NOMO-1 treated with dmso at 0.1 percent for 144 hours (cell line): ENCODE measurements around the gene TPI1.

Source experiments
- DNase-seq: peaks from one replicate; lab custom pipeline; 2025; ENCODE audit not compliant: unreplicated experiment; lab: John Stamatoyannopoulos, UW

TPI1 gene

DNA sequence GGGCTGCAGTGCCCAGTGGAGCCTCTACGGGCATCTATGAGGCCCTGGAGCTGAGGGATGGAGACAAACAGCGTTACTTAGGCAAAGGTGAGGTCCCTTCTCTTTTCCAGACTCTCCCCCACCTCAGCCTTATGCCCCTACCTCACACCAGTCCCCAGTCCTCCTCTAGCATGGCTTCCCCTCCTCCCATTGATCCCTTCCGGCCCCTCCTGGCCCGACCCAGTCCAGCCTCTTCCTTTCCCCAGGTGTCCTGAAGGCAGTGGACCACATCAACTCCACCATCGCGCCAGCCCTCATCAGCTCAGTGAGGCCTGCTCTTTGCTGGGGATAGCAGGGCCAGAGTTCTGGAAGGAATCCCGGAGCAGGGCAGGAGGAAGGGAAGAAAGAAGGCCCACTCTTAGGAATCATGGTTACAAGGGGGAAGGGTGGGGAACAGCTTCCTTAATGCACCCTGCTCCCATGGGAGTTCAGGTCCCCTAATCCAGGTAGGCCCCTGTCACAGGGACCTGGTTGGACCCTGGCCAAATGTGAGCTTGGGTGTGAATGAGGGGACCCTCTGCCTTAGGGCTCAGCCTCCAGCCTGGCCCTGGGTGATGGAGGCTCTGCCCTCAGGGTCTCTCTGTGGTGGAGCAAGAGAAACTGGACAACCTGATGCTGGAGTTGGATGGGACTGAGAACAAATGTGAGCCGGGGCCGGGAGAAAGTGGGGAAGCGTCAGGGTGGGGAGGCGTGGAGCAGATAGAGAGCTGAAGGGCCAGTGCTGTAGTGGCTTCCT is 49.3 kb downstream of the TPI1 start:
- no peak for DNase-seq

DNA sequence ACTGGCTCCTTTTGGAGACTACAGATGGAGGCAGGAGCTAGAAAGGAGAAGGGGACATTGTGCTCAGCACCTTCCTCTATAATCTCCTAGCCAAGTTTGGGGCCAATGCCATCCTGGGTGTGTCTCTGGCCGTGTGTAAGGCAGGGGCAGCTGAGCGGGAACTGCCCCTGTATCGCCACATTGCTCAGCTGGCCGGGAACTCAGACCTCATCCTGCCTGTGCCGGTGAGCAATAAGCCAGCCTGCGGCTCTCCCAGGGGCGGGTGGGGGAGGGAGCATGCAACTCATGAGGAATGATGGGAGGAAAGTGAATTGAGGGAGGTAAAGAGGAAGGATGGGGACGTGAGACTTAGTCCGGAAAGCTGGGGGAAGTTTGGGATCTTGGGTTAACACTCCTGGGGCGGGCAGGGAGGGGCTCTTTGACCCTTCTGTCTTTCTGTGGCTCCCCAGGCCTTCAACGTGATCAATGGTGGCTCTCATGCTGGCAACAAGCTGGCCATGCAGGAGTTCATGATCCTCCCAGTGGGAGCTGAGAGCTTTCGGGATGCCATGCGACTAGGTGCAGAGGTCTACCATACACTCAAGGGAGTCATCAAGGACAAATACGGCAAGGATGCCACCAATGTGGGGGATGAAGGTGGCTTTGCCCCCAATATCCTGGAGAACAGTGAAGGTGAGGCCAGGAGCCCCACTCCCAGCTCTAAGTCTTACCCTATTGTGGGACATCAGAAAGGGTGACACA is 50.3 kb downstream of the TPI1 start:
- no peak for DNase-seq

GRCh38 chr12:6919588-6919987 is 52.3 kb downstream of the TPI1 start:
- DNase-seq = no peak
